ENCODE measurements around the gene STARD10. TPM values are rescaled to one million over a fixed set of nuclear protein-coding genes. Genes with fewer than 3 reads are reported as not detected.
A peak's percentile ranks its signal among the peaks of the same experiment; 100 is the strongest.

The STARD10 gene
- total RNA-seq, 1 donor from 2014 or later = 41.8 TPM

GRCh38 chr11:72763823-72764222, 30.0 kb downstream of the STARD10 start:
- no peak for DNase-seq (ENCODE audit: low read depth)

- DNase-seq (ENCODE audit: low read depth) = no peak
Observed at GRCh38 chr11:72762641-72763304, 31.1 kb downstream of the STARD10 start.

GRCh38 chr11:72760539-72761405, 33.1 kb downstream of the STARD10 start:
- DNase-seq (ENCODE audit: low read depth) = peak; percentile 22

GRCh38 chr11:72759468-72759985, 34.3 kb downstream of the STARD10 start:
- DNase-seq (ENCODE audit: low read depth) = no peak

GRCh38 chr11:72758690-72759389, 35.0 kb downstream of the STARD10 start:
- DNase-seq (ENCODE audit: low read depth) = peak; percentile 67

- no peak for DNase-seq (ENCODE audit: low read depth)
Observed at GRCh38 chr11:72758304-72758689, 35.5 kb downstream of the STARD10 start.

GRCh38 chr11:72755713-72756285, 38.0 kb downstream of the STARD10 start:
- no peak for DNase-seq (ENCODE audit: low read depth)

- DNase-seq (ENCODE audit: low read depth) = no peak
Observed at GRCh38 chr11:72754544-72755155, 39.2 kb downstream of the STARD10 start.

GRCh38 chr11:72754149-72754543, 39.7 kb downstream of the STARD10 start:
- no peak for DNase-seq (ENCODE audit: low read depth)

- DNase-seq (ENCODE audit: low read depth) = no peak
Observed at GRCh38 chr11:72753341-72754148, 40.3 kb downstream of the STARD10 start.

- DNase-seq (ENCODE audit: low read depth) = peak; percentile 72
Observed at GRCh38 chr11:72752088-72752914, 41.5 kb downstream of the STARD10 start, which contains the start of gene ARAP1. Gene ARAP1, minus strand, starts transcription at chr11:72752408. Its CDS starts 25,280 bp downstream, at chr11:72727128.

GRCh38 chr11:72751116-72752087, 42.4 kb downstream of the STARD10 start:
- no peak for DNase-seq (ENCODE audit: low read depth)

- DNase-seq (ENCODE audit: low read depth) = no peak
Observed at GRCh38 chr11:72750556-72751115, 43.2 kb downstream of the STARD10 start.

GRCh38 chr11:72750086-72750485, 43.8 kb downstream of the STARD10 start:
- no peak for DNase-seq (ENCODE audit: low read depth)

- no peak for DNase-seq (ENCODE audit: low read depth)
Observed at GRCh38 chr11:72747289-72747855, 46.5 kb downstream of the STARD10 start.

GRCh38 chr11:72746821-72747220, 47.0 kb downstream of the STARD10 start:
- DNase-seq (ENCODE audit: low read depth) = no peak

GRCh38 chr11:72745925-72746550, 47.8 kb downstream of the STARD10 start:
- no peak for DNase-seq (ENCODE audit: low read depth)
